HG02885 (cell line): ENCODE measurements around the gene ZNF586.
"Not testable (repeated sequence)": the region's sequence is repeated elsewhere in the genome, so short reads cannot be mapped to it uniquely, and the experiment has no call there.

ENCODE experiments used
- ATAC-seq: cut with Tn5 transposase; IDR thresholded peaks from one replicate; pipeline ENCODE4 v1.9.1; 2021; ENCODE audit warnings: mild to moderate bottlenecking; ENCODE audit not compliant: unreplicated experiment, poor library complexity

ZNF586 gene

GRCh38 chr19:57788114-57788692, 18.7 kb downstream of the ZNF586 start:
- ATAC-seq = no peak

- ATAC-seq = no peak
Observed at GRCh38 chr19:57789288-57789687, 19.8 kb downstream of the ZNF586 start.

GRCh38 chr19:57796580-57796979, 27.1 kb downstream of the ZNF586 start:
- not testable (repeated sequence) for ATAC-seq

DNA sequence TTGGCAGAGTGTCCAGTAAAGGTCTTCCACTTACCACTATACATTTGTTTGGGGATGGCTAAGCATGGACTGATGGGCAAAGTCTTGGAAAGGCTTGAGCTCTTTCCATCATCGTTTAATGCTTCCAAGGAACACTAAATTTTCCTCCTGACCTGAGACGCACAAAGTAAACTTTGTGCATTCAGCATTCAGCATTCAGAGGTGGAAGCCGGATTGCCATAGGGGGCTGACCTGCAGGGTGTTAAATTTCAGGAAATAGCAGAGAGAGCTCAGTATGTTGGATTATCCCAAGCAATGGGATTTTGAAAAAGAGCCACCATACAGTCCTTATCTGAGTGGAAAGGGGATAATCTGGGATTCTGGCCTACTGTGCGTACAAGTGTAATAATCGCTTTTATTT, 31.2 kb downstream of the ZNF586 start:
- no peak for ATAC-seq

GRCh38 chr19:57802269-57802668, 32.8 kb downstream of the ZNF586 start:
- ATAC-seq = no peak

- ATAC-seq = no peak
Observed at GRCh38 chr19:57803265-57803593, 33.8 kb downstream of the ZNF586 start.

GRCh38 chr19:57803594-57804325, 34.3 kb downstream of the ZNF586 start:
- no peak for ATAC-seq

GRCh38 chr19:57807541-57807940, 38.1 kb downstream of the ZNF586 start:
- no peak for ATAC-seq

- not testable (repeated sequence) for ATAC-seq
Observed at GRCh38 chr19:57810410-57811295, 41.2 kb downstream of the ZNF586 start.

- peak; percentile 50 for ATAC-seq
Observed at GRCh38 chr19:57812226-57812625, 42.8 kb downstream of the ZNF586 start.

DNA sequence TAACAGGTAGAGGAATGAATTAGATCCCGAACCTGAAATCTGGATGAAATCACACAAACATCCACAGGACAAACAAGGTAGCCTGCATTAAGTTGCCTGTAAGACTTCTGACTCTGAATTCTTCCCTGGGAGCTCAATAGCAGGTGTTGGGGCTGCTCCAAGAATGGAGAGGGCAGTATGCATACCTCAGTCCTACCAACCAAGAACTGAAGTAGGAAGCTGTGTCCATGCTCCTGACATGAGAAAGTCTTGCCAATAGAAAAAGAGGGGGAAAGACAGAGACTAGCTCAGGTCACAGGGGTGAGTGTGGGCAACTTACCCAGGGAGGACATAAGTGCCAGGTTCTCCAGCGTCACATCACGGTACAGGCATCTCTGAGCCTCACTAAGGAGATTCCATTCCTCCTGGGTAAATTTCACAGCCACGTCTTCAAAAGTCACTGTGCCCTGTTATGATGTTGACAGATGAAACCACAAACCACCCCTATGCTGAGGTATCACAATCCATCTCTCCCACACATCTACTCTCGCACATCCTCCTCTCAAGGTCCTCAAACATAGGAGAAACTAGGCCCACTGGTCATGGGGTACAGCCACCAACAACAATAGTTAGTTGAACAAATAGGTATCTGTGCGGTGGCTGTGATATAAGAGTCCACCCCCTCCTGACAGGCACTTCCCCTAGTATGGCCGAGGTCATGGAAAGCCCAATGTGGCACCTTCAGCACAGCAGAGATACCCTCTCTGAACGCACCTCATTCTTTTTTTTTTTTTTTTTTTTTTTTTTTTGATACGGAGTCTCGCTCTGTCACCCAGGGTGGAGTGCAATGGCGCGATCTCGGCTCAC, 43.7 kb downstream of the ZNF586 start:
- not testable (repeated sequence) for ATAC-seq

- ATAC-seq = no peak
Observed at GRCh38 chr19:57813919-57814504, 44.5 kb downstream of the ZNF586 start.

GRCh38 chr19:57814505-57815246, 45.2 kb downstream of the ZNF586 start, which contains the start of gene ZNF552:
ZNF552 (minus strand) TSS chr19:57814913; CDS start chr19:57814743, 170 bp downstream.
- peak; percentile 79 for ATAC-seq

GRCh38 chr19:57815247-57816075, 46.0 kb downstream of the ZNF586 start:
- ATAC-seq = no peak

DNA sequence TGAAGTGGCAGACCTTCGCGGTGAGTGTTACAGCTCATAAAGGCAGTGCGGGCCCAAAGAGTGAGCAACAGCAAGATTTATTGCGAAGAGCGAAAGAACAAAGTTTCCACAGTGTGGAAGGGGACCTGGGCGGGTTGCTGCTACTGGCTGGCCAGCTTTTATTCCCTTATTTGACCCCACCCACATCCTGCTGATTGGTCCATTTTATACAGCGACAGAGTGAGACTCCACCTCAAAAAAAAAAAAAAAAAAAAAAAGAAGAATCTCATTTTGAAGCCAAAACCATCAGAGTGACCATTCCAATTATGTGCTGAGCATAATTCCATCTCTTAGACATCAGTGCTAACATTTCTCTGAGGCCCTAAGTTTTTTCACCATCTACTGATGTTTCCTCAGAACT, 47.2 kb downstream of the ZNF586 start:
- ATAC-seq = no peak

DNA sequence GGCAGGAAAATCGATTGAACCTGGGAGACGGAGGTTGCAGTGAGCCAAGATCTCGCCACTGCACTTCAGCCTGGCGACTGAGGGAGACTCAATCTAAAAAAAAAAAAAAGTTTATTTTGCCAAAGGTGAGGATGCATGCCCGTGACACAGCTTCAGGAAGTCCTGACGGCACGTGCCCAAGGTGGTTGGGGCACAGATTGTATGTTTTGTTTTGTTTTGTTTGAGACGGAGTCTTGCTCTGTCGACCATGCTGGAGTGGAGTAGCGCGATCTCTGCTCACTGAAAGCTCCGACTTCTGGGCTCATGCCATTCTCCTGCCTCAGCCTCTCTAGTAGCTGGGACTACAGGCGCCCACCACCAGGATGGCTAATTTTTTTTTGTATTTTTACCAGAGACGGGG, 48.5 kb downstream of the ZNF586 start:
- no peak for ATAC-seq

DNA sequence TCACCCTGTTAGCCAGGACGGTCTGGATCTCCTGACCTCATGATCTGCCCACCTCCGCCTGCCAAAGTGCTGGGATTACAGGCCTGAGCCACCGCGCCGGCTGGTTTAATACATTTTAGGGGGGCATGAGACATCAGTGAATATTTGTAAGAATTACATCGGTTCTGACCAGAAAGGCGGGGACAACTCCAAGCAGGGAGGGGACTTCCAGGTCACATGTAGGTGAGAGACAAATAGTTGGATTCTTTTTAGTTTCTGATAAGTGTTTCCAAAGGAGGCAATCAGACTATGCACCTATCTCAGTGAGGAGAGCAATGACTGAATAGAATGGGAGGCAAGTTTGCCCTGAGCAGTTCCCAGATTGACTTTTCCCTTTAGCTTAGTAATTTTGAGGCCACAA, 48.9 kb downstream of the ZNF586 start:
- ATAC-seq = no peak

DNA sequence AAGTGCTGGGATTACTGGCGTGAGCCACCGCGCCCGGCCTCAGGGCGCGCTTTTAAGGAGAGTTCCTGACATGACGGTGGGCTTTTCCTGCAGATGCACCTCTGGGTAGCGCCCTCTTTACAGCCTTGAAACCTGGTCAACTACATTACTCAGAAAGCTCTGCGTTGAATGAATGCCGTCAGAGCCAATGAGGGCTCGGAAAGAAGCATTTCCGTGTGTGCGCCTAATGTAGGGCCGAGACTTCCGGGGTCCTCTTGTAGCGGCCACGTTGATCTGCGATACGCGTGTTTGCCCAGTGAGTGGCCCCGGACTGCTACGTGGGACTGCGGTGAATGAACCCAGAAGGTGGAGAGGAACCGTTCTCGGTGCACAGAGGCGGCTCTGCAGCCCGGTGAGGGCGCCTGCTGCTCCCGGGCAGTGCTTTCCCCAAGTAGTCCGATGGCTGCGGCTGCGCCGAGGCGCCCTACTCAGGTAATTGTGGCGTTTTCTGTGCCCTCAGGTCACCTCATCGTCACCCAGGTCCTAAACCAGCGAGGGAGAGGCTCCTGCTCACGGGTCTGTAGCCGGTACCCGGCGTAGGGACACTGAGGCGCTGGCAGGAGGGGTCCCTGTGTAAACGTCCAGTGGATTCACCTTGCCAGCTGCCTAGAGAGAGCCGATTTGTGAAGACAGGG, 50.1 kb downstream of the ZNF586 start:
- peak; percentile 89 for ATAC-seq
